Measurements from ENCODE around the gene GCAT. TPM values are rescaled to one million over a fixed set of nuclear protein-coding genes. Genes with fewer than 3 reads are reported as not detected.
A peak's percentile ranks its signal among the peaks of the same experiment; 100 is the strongest.

The GCAT gene
- total and polyA plus RNA-seq, 2 of the 13 experiments (the other 11 are each of a cell fraction or from before 2014, with no cell fraction given) = 28.0 to 50.3 TPM

GRCh38 chr22:37808294-37808657 lies 542 bp downstream of the GCAT start (continued):
- TF ChIP-seq ZFP1 (CRISPR knock-in tag; IDR thresholded peaks at IDR 0.05) (0 out of 2 replicates have a peak, but pooled peaks have one; percentile 14), ZNF678 (CRISPR knock-in tag; IDR thresholded peaks at IDR 0.05) (no peak), ZFYVE20 (CRISPR knock-in tag; IDR thresholded peaks at IDR 0.05; ENCODE audit: borderline replicate concordance, low read depth) (no peak), ZMYM4 (CRISPR knock-in tag; IDR thresholded peaks at IDR 0.05) (no peak), GLMP (CRISPR knock-in tag; IDR thresholded peaks at IDR 0.05; ENCODE audit: borderline replicate concordance) (no peak), ZNF616 (CRISPR knock-in tag; IDR thresholded peaks at IDR 0.05; ENCODE audit: low read depth) (no peak), MXI1 (IDR thresholded peaks at IDR 0.05; ENCODE audit: borderline replicate concordance, low read depth, low read length) (no peak), ZNF816 (CRISPR knock-in tag; IDR thresholded peaks at IDR 0.05; ENCODE audit: borderline replicate concordance) (no peak), TRIM24 (CRISPR knock-in tag; IDR thresholded peaks at IDR 0.05) (no peak), ZNF652 (CRISPR knock-in tag; IDR thresholded peaks at IDR 0.05; ENCODE audit: borderline replicate concordance, low read depth) (no peak), SSRP1 (CRISPR knock-in tag; IDR thresholded peaks at IDR 0.05) (peak; percentile 80; the same call in 1 of the 2 replicates), MXD4 (CRISPR knock-in tag; IDR thresholded peaks at IDR 0.05) (no peak), CAMTA2 (CRISPR knock-in tag; IDR thresholded peaks at IDR 0.05; ENCODE audit: borderline replicate concordance) (no peak), ZBTB33 (CRISPR knock-in tag; IDR thresholded peaks at IDR 0.05) (no peak), RBFOX2 (IDR thresholded peaks at IDR 0.05; ENCODE audit: low read depth, low read length) (no peak), RFX1 (IDR thresholded peaks at IDR 0.05) (no peak), USF2 (IDR thresholded peaks at IDR 0.05; ENCODE audit: low read depth, low read length) (no peak), USF2 (CRISPR knock-in tag; IDR thresholded peaks at IDR 0.05; ENCODE audit: borderline replicate concordance) (no peak), HOXA5 (CRISPR knock-in tag; IDR thresholded peaks at IDR 0.05) (no peak), GPN1 (CRISPR knock-in tag; IDR thresholded peaks at IDR 0.05; ENCODE audit: borderline replicate concordance) (no peak), BRD4 (CRISPR knock-in tag; IDR thresholded peaks at IDR 0.05) (no peak), KAT7 (CRISPR knock-in tag; IDR thresholded peaks at IDR 0.05; ENCODE audit: borderline replicate concordance) (peak; percentile 13; the same call in 1 of the 2 replicates), BCL3 (CRISPR knock-in tag; IDR thresholded peaks at IDR 0.05) (0 out of 2 replicates have a peak, but pooled peaks have one; percentile 0)
- TF ChIP-seq, protein P1, sequence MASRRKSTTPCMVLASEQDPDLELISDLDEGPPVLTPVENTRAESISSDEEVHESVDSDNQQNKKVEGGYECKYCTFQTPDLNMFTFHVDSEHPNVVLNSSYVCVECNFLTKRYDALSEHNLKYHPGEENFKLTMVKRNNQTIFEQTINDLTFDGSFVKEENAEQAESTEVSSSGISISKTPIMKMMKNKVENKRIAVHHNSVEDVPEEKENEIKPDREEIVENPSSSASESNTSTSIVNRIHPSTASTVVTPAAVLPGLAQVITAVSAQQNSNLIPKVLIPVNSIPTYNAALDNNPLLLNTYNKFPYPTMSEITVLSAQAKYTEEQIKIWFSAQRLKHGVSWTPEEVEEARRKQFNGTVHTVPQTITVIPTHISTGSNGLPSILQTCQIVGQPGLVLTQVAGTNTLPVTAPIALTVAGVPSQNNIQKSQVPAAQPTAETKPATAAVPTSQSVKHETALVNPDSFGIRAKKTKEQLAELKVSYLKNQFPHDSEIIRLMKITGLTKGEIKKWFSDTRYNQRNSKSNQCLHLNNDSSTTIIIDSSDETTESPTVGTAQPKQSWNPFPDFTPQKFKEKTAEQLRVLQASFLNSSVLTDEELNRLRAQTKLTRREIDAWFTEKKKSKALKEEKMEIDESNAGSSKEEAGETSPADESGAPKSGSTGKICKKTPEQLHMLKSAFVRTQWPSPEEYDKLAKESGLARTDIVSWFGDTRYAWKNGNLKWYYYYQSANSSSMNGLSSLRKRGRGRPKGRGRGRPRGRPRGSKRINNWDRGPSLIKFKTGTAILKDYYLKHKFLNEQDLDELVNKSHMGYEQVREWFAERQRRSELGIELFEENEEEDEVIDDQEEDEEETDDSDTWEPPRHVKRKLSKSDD (CRISPR knock-in tag; IDR thresholded peaks at IDR 0.05; ENCODE audit: low read depth) = no peak
